DMS79 (cell line): ENCODE data around the gene IL21R.
"Not testable (repeated sequence)": the region's sequence is repeated elsewhere in the genome, so short reads cannot be mapped to it uniquely, and the experiment has no call there.

Source experiments
- DNase-seq: peaks from one replicate; lab custom pipeline; 2025; lab: John Stamatoyannopoulos, UW

Gene IL21R

DNA sequence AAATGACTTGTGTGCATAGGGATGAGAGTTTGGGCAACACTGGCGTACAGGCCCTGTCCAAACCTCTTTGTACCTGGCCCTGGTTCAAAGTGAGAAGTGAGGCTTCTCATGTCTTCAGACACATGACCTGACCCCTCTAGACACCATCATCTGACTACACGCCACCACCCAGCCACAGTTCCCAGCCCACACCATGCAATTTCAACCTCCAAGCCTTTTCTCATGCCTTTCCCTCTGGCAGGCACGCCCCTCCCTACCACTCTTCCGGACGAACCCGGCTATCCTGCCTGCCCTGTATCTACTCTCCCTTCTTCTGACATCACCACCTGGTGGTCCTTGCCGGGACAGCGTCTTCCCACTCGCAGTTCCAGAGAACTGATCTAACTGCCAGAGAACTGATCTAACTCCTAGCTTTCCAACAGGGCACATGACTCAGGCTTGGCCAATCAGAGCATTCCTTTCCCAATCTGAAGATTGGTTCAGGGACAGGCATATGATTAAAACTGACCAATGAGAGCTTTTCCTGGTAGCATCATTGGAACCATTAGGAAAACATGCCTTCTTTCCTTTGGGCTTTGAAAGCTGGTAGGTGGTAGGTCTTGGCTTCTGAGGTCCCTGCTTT is 27.1 kb upstream of the IL21R start:
- no peak for DNase-seq

DNA sequence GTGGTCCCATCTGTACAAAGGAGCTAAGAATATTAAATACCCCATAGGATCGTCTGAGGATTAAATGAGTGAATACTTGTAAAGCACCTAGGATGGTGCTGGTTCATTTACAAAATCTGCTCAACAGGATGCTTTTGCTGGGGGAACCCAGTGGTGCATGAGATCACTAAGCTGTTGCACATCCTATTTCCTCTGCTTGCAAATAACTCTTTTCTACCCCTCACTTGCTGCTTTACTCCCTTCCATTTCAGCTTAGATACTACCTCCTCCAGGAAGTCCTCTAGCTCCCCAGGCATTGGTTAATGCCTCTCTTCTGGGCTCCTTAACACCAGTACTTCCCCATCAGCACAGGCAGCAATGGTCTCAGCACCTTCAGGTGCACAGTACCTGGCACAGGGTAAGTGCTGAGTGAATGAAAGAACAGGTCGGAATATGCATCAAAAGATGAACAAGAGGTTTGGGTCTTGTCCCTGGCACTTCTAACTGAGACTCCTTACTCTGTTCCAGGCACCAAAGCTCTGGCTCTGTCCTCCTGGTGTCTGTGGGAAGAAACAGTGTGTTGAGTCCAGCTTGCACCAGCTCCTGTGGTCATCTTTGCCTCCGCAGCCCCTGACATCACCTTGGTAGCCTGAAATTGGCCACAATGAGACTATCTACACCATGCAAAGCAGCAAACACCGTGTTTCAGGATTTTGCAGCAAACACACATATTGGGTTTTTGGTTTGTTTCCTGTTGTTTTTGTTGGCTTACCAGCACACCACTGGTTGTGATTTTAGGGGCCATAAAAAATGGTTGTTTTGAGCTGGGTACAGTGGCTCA is 24.1 kb upstream of the IL21R start:
- no peak for DNase-seq

DNA sequence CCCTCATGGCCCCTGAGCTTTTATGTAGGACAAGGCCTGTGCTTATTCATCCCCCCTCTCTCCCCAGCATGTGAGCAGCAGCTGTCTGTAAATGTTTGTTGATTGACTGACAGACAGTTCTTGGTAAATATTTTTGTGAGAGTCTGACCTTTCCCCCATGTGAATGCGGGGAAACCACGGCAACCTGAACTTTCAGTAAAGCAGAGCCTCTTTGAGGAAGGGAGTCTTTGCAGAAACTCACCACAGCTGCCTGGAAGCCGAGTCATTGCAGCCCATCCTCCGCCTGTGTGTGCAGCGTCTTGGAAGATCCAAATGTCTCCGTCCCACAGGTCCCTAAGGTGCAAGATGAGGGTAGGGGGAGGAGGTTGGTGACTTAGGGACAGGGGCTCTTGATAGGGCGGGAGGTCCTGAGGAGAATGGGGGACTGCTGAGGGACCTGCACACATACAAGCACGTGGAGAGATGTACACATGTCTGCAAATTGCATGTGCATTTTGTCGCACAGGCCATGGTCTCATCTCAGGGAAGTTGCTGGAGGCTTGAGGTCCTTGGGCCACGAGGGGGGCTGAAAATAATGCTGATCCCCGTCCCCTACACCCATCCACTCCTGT is 23.0 kb upstream of the IL21R start:
- DNase-seq = no peak

DNA sequence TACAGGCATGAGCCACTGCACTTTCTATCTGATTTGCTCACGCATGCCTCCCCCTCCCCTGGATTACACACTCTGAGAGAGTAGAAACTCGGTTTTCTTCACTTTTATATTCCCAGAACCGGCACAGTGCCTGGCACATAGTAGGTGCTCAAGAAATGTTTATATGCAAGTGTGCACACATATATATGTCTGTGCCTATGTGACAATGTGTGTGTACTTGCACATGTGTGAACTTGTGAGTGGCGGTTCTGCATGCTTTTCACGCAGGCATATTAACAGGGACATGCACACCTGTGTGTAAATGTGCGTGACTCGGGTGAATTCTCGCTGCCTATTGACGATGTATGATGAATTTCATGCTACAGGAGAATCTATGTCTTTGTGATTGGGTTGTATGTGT is 22.1 kb upstream of the IL21R start:
- DNase-seq = no peak

DNA sequence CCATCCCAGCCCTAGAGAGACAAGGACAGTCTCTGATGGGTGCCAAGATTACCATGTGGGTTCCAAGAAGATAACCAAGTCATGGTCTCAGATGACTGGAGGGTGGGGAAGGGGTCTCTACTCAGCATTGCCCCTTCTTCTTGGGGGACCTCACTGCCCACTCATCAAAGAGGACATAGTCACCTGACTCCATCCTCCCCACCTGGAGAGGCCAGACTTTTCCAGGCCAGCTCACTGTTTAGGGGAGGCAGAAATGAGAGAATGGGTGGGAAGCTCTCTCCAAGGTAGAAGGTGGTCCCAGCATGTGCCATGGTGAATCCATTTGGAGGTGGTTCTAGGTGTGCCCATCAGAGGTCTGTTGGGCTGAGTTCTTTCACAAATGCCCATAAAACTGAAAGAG is 20.7 kb upstream of the IL21R start:
- DNase-seq = no peak

DNA sequence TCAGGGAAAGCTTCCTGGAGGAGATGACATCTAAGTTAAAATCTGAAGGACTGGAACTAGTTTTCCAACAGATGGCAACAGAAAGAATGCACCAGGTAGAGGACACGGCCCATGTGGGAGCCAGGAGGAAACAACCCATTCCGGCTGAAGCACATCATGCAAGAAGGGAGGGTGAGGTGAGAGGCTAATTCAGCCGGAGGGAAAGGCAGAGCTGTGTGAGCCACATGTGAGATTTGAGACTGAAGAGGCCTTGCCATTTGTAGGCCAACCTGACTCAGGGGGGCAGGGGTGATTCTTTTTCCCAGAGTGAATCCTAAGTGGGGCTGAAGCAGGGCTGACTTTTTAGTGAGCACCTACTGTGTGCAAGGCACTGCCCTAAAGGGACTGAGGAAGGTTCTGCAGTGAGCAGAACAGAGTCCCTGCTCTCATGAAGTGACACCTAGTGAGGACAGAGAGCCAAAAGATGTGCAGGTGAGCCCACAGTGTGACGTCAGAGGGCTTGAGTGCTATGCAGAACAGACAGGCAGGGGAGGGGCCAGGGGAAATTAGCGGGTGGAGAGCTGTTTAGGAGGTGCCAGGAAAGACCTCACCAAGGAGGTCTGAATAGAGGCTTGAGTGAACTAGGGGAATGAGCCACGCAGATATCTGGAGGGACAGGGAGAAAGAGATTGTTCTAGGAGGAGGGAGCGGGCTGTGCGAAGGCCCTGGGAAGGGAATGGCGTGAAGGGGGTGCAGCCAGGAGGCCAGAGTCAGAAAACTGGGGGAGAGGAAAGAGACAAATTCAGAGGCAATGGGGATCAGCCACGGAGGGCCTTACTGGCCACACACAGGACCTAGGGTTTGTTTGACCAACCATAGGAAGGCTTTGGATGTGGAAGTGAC is 19.8 kb upstream of the IL21R start:
- DNase-seq = no peak

DNA sequence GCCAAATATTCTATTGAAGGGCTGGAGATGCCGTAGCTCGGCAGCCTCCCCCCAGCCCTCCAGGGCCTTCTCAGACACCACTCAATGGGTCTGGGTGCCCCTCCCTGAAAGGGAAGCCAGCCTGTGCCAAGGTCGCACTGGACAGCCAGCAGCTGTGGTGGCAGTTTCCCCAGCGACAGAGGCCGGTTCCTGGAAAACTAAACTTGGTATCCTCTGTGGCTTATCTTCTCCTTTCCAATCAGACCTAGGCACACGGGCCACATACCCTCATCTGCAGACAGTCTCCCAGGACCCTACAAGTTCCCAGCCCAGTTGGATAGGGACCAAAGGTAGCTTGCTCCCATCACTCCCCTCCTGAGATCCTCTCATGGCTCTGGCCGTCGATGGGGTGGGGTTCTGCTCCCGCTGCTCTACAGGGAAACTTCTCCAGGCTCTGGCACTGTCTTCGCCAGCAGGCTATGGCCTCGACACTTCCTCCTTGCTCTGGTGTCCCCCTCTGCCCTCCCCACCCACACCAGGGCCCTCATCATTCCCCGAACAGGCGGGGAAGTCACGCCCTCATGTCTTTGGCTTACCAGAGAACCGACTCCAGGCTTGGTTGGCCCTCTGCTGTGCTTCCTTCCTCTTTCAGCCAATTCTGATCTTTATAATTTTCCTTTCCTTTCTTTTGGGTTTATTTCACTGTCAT is 18.3 kb upstream of the IL21R start:
- no peak for DNase-seq

DNA sequence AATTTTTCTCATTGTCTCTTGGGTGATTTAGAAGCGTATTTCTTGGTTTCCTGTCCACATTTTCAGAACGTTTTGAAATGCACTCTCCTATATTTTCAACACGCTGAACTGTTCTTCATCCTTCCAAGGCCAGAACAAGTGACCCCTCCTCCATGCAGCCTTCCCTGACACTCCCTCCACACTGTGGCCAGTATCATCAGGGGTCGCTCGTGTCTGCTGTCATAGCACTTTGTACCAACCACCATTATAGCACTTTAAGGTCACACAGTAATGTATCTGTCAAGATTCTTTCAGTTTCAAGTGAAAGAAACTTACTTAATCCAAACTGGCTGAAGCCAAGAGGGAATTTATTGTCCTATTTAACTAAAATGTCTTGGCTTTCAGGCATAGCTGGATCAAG is 17.5 kb upstream of the IL21R start:
- no peak for DNase-seq

DNA sequence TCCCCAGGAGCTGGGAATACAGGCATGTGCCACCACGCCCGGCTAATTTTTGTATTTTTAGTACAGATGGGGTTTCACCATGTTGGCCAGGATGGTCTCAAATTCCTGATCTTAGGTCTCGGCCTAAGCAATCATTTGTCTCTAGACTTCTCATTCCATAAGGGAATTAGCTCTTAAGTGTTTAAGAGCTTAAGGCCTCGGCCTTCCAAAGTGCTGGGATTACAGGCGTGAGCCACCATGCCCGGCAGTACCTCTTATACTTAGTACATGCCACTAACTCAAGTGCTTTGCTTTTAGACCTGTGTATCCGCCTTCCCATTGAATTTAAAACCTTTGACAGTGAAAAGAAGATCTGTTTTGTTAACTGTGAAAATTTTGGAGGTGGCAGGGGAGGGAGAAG is 16.6 kb upstream of the IL21R start:
- DNase-seq = no peak

DNA sequence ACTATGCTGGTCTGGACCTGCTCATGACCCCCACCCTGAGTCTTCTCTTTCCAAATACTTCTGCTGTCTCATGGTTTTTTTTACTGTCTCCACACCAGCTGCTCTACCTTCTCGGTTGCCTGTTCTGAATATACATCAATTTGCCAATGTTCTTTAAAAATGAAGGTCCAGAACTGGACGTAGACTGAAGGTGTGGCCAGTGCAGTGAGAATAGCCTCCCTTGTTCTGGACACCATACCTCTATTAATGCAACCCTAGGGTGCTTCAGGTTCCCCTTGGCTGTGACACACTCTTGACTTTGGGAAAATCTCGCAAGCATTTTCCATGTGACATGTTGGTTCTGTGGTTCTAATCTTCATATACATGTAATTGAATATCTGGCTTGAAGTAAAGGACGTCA is 15.3 kb upstream of the IL21R start:
- no peak for DNase-seq

DNA sequence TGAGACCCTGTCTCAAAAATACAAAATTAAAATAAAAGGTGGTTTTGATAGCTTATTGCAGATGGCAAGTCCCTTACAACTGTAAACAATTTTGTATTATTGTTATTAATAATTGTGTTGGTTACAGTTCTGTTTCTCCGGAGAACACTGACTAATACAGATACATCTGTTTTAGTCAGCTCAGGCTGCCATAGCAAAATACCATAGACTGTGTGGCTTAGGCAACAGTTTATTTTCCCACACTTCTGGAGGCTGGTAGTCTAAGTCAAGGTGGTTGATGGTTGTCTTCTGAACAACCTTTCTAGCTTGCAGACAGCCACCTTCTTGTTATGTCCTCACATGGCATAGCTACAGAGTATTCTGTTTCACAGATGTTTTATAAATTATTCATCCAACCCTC is 14.2 kb upstream of the IL21R start:
- no peak for DNase-seq

DNA sequence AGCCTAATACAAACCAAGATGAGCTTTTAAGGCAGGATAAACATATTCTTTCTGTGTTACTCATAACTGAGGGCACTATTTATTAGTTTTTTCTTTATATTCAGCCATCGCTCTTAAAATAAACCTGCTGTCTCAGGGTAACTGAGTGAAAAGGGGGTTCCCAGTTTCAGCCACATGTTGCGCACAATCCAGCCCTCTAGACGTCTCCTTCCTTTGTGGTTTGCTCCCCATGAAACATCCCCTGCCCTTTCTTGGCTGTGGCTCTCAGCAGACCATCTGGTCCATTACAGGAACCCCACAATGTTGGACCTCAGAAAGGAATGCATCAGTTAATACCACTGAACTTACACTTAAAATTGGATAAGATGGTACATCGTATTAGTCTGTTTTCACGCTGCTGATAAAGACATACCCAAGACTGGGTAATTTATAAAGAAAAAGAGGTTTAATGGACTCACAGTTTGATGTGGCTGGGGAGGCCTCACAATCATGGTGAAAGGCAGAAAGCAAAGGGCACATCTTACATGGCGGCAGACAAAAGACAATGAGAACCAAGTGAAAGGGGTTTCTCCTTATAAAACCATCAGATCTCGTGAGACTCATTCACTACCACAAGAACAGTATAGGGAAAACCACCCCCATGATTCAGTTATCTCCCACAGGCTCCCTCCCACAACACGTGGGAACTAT is 12.6 kb upstream of the IL21R start:
- no peak for DNase-seq

DNA sequence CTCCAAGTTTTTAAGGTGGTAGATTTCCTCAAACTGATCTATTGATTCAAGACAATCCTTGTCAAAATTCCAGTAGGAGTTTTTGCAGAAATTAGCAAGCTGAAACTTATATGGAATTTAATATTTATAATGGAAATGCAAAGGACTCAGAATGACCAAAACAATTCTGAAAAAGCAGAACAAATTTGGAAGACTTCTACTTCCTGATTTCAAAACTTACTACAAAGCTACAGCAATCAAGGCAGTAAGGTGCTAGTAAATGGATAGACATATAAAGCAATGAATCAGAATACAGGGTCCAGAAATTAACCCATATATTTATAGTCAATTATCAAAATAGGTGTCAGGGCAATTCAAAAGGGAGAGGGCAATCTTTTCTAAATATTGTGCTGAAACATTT is 11.8 kb upstream of the IL21R start:
- no peak for DNase-seq

DNA sequence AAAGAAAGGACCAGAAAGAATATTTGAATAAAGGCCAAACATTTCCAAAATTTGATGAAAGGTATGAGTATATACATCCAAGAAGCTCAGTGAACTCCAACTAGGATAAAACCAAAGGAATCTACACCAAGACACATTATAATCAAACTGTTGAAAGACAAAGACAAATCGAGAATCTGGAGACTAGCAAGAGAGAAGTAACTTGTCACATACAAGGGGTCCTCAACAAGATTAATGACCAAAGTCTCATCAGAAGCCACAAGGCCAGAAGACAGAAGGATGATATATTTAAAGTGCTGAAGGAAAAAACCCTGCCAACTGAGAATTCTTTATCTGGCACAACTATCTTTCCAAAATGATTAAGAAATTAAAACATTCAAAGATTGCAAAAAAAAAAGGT is 9.3 kb upstream of the IL21R start:
- no peak for DNase-seq

DNA sequence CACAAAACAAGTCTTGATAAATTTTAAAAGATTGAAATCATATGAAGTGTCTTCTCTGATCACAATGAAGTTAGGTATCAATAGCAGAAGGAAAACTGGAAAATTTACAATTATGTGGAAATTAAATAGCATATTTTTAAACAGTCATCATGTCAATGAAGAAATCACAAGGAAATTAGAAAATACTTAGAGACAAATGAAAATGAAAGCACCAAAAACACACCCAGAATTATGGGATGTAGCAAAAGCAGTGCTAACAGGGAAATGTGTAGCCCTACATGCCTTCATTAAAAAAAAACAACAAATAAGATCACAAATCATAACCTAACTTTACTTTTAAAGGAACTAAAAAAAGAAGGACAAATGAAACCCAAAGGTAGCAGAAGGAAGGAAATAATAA is 7.5 kb upstream of the IL21R start:
- no peak for DNase-seq

DNA sequence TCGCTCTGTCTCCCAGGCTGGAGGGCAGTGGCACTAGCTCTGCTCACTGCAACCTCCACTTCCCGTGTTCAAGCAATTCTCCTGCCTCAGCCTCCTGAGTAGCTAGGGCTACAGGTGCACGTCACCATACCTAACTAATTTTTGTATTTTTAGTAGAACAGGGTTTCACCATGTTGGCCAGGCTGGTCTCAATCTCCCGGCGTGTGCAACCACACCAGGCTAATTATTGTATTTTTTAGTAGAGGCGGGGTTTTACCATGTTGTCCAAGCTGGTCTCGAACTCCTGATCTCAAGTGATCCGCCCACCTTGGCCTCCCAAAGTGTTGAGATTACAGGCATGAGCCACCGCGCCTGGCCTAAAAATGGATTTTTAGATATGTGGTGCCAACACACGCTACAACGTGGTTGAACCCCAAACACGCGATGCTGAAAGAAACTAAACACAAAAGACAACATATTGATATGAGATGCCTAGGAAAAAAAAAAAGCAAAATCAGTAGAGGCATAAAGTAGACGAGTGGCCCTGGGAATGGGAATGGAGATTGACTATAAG is 3.6 kb upstream of the IL21R start:
- DNase-seq = not testable (repeated sequence)

DNA sequence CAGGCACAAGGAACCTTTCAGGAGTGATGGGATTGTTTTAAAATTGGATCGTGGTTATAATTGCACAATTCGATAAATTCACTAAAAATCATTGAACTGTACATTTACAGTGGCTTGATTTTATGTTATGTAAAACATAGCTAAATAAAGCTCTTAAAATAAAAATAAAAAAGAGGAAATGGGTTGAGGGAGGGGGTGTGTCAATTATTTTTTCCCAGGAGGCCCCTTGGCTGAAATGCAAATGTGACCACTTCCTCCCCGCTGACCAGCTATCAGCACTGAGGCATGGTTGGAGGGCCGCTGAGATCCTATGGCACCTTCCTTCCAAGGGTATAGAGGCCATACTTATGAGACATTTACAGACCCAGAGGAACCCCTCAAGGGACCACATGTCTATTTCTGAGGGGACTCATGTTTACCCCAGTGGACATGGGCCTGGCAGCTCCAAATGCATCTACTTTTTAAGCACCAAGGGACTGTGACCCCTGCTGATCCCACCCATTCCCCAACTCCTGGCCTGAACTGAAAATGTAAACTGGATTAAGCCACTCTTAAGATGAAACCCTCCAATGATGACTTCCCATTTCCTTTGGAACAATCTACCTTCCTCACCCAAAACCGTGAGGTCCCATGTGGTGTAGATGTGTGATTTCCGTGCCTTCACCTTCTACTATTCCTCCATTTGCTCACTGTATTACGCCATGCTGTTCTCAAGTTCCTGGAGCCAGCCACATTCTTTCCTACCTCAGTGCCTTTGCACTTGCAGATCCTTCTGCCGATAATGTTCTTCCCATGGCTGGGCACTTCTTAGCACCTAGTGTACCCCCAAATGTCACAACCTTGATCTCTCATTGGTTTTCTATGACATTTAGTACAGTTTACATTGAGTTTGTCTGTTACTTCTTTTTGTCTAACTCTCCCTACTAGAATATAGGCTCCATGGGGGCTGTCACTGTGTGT is 2.8 kb upstream of the IL21R start:
- DNase-seq = no peak

DNA sequence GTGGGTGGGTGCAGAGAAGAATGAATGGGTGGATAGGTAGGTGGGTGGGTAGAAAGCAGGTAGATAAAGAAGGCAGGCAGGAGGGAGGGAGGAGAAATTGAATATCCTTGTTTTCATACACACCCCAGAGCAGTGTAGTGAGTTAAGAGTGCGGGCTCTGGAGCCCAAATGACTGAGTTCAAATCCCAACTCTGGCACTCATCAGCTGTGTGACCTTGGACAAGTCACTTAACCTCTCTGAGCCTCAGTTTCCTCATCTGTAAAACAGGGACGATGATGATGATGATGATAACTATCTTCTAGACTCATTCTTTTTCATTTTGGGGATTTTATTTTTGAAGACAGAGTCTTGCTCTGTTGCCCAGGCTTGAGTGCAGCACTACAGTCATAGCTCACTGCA is 2.0 kb upstream of the IL21R start:
- no peak for DNase-seq

DNA sequence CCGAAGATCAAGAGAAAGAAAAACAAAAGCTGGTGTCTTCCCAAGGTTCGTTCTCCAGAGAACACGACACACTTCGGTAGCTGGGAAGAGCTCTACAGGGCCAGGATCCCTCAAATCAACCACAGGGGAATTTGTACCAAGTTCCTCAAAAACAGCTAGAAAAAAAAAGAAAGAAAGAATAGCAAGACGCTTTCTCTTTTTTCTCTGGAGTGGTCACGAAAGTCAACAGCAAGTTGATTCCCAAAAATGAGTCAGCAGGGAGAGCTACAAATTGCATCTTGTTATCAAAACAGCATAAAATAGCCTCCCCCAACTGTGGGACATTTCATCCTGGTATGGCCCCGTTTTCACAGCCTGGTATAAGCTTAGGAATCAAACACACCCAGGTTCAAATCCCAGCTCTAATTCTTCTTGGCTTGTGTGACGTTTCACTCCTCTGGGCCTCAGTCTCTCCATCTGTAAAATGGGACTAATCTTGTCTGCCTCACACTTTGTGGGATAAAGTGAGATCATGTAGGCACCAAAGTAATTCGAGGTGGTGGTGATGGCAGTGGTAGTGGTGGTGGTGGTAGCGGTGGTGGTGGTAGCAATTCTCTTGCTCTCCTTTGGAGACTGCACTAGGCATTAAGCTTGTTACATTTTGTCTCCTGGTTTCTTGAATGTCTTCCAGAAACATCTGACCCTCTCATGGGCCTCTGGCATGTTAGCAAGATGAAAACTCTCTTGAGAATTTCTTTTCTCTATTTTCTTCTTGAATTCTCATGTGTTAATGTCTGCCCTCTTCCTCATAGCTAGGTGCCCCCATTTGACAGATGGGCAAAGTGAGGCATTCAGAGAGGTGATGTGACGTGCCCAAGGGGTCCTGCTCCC is 988 bp upstream of the IL21R start:
- no peak for DNase-seq
